H9 (cell line): Measurements from ENCODE around the gene KMT2B. TPM values are rescaled to one million over a fixed set of nuclear protein-coding genes. Genes with fewer than 3 reads are reported as not detected.

Experiments used
- DNase-seq: peaks from one replicate; pipeline ENCODE4 v3.0.0-alpha.2; 2017
- H2AFZ ChIP-seq: one replicate; pipeline ENCODE4 v1.6.1; 2013; ENCODE audit warnings: mild to moderate bottlenecking, low read length, control low read depth, moderate library complexity
- H2AK5ac ChIP-seq: 2 replicates; pipeline ENCODE4 v1.6.1; 2013; ENCODE audit warnings: low read length, control low read depth, mixed read lengths; ENCODE audit not compliant: insufficient read length
- H2BK120ac ChIP-seq: one replicate; pipeline ENCODE4 v1.6.1; 2013; ENCODE audit warnings: low read depth, mild to moderate bottlenecking, low read length, control low read depth, inconsistent platforms; ENCODE audit not compliant: poor library complexity, severe bottlenecking
- H2BK12ac ChIP-seq: 2 replicates; pipeline ENCODE4 v1.6.1; 2013; ENCODE audit warnings: low read length, control low read depth, mixed read lengths, low read depth; ENCODE audit not compliant: insufficient read length
- H2BK15ac ChIP-seq: 2 replicates; pipeline ENCODE4 v1.6.1; 2013; ENCODE audit warnings: low read depth, low read length, control low read depth
- H2BK20ac ChIP-seq: one replicate; pipeline ENCODE4 v1.6.1; 2013; ENCODE audit warnings: low read depth, mild to moderate bottlenecking, low read length, control low read depth, inconsistent platforms; ENCODE audit not compliant: poor library complexity, severe bottlenecking
- H2BK5ac ChIP-seq: 2 replicates; pipeline ENCODE4 v1.6.1; 2013; ENCODE audit warnings: low read length, control low read depth, mixed read lengths; ENCODE audit not compliant: insufficient read length
- H3K14ac ChIP-seq: 2 replicates; pipeline ENCODE4 v1.6.1; 2013; ENCODE audit warnings: low read length, control low read depth; ENCODE audit not compliant: insufficient read depth
- H3K18ac ChIP-seq: 2 replicates; pipeline ENCODE4 v1.6.1; 2013; ENCODE audit warnings: low read depth, mild to moderate bottlenecking, mixed read lengths, low read length, control low read depth; ENCODE audit not compliant: insufficient read length
- H3K23ac ChIP-seq: 2 replicates; pipeline ENCODE4 v1.6.1; 2013; ENCODE audit warnings: low read length, control low read depth, mixed read lengths, low read depth; ENCODE audit not compliant: insufficient read length
- H3K23me2 ChIP-seq: 2 replicates; pipeline ENCODE4 v1.6.1; 2013; ENCODE audit warnings: low read depth, mild to moderate bottlenecking, mixed read lengths, low read length, control low read depth; ENCODE audit not compliant: insufficient read length, poor library complexity, severe bottlenecking
- H3K27ac ChIP-seq: 2 replicates; pipeline ENCODE4 v1.5.1; 2013; ENCODE audit warnings: low read length, control low read depth, mixed read lengths, low read depth; ENCODE audit not compliant: insufficient read length
- H3K27me3 ChIP-seq: 2 replicates; pipeline ENCODE4 v1.6.1; 2013; ENCODE audit warnings: low read length, control low read depth, inconsistent platforms; ENCODE audit not compliant: insufficient read depth
- H3K4ac ChIP-seq: 2 replicates; pipeline ENCODE4 v1.6.1; 2013; ENCODE audit warnings: low read depth, mild to moderate bottlenecking, control low read depth, inconsistent platforms, low read length, moderate library complexity
- H3K4me1 ChIP-seq: 2 replicates; pipeline ENCODE4 v1.6.1; 2013; ENCODE audit warnings: low read length, control low read depth, inconsistent platforms; ENCODE audit not compliant: insufficient read depth
- H3K4me2 ChIP-seq: 2 replicates; pipeline ENCODE4 v1.6.1; 2013; ENCODE audit warnings: low read length, control low read depth, mixed read lengths; ENCODE audit not compliant: insufficient read length, insufficient read depth
- H3K56ac ChIP-seq: 2 replicates; pipeline ENCODE4 v1.6.1; 2013; ENCODE audit warnings: low read depth, mild to moderate bottlenecking, mixed read lengths, low read length, control low read depth; ENCODE audit not compliant: insufficient read length
- H3K79me1 ChIP-seq: 2 replicates; pipeline ENCODE4 v1.6.1; 2013; ENCODE audit warnings: low read depth, mild to moderate bottlenecking, moderate library complexity, low read length, control low read depth, inconsistent platforms; ENCODE audit not compliant: insufficient read depth, poor library complexity, severe bottlenecking
- H3K79me2 ChIP-seq: 2 replicates; pipeline ENCODE4 v1.6.1; 2013; ENCODE audit warnings: low read length, control low read depth, inconsistent platforms; ENCODE audit not compliant: insufficient read depth
- H3K9ac ChIP-seq: 2 replicates; pipeline ENCODE4 v1.6.1; 2013; ENCODE audit warnings: low read length, control low read depth, mixed read lengths; ENCODE audit not compliant: insufficient read length; ENCODE audit errors: extremely low read depth
- H3K9me3 ChIP-seq: one replicate; pipeline ENCODE4 v1.6.1; 2013; ENCODE audit warnings: low read depth, low read length, inconsistent platforms; ENCODE audit not compliant: control insufficient read depth
- H3T11ph ChIP-seq: one replicate; pipeline ENCODE4 v1.6.1; 2013; ENCODE audit warnings: mild to moderate bottlenecking, low read length, control low read depth, inconsistent platforms
- H4K20me1 ChIP-seq: one replicate; pipeline ENCODE4 v1.6.1; 2013; ENCODE audit not compliant: control insufficient read depth, insufficient read length, insufficient read depth
- H4K5ac ChIP-seq: 2 replicates; pipeline ENCODE4 v1.6.1; 2013; ENCODE audit warnings: low read depth, mild to moderate bottlenecking, mixed read lengths, low read length, control low read depth; ENCODE audit not compliant: insufficient read length
- H4K8ac ChIP-seq: replicated peaks from 2 replicates; pipeline ENCODE4 v1.6.1; 2013; ENCODE audit warnings: low read length, control low read depth, mixed read lengths, low read depth; ENCODE audit not compliant: insufficient read length
- H4K91ac ChIP-seq: 2 replicates; pipeline ENCODE4 v1.6.1; 2013; ENCODE audit warnings: low read depth, mild to moderate bottlenecking, moderate library complexity, mixed read lengths, low read length, control low read depth; ENCODE audit not compliant: insufficient read length
- H3K27ac Mint-ChIP-seq, 3 experiments: 2 replicates in 2 of 3; 3 replicates in 1 of 3; pipeline ENCODE4 v1.8.0; 2020 to 2021; ENCODE audit warnings: mixed read lengths in 3 of 3, mild to moderate bottlenecking in 1 of 3, moderate library complexity in 1 of 3
- H3K27me3 Mint-ChIP-seq: 2 replicates; pipeline ENCODE4 v1.8.0; 2021; ENCODE audit warnings: low read depth, mild to moderate bottlenecking, moderate library complexity, mixed read lengths
- H3K36me3 Mint-ChIP-seq, 3 experiments: 2 replicates in 2 of 3; 3 replicates in 1 of 3; pipeline ENCODE4 v1.8.0; 2020 to 2021; ENCODE audit warnings: low read depth in 3 of 3, mixed read lengths in 3 of 3; ENCODE audit not compliant: insufficient read depth in 1 of 3
- H3K4me1 Mint-ChIP-seq, 2 experiments: 2 replicates each; pipeline ENCODE4 v1.8.0; 2020; ENCODE audit warnings: mixed read lengths in 2 of 2
- H3K4me3 Mint-ChIP-seq, 2 experiments: 2 replicates in 1 of 2; 3 replicates in 1 of 2; pipeline ENCODE4 v1.8.0; 2020 to 2021; ENCODE audit warnings: mild to moderate bottlenecking in 2 of 2, mixed read lengths in 2 of 2, moderate library complexity in 1 of 2
- H3K9me3 Mint-ChIP-seq, 2 experiments: 2 replicates in 1 of 2; 3 replicates in 1 of 2; pipeline ENCODE4 v1.8.0; 2020; ENCODE audit warnings: mild to moderate bottlenecking in 2 of 2, mixed read lengths in 2 of 2, moderate library complexity in 1 of 2
- WGBS: extraction: QIAGEN DNeasy Blood & Tissue Kit; methylation state at CpG from one replicate; pipeline ENCODE4 v1.1.7; 2013; ENCODE audit warnings: missing lambda C conversion rate, low lambda C conversion rate, mixed read lengths; ENCODE audit not compliant: insufficient read length; ENCODE audit errors: extremely low coverage; 5-methylcytosine and 5-hydroxymethylcytosine counted together
- total RNA-seq: library from RNA; stranded (reverse); gene quantifications from 2 replicates; pipeline ENCODE4 v1.2.1, GENCODE V29; 2021
- TF ChIP-seq, protein P1 (sequence below): fragments of 200-600 bp; sonication (generic); conservative IDR thresholded peaks from 3 replicates; pipeline ENCODE4 v1.8.0; 2021; ENCODE audit warnings: antibody characterized with exemption, mild to moderate bottlenecking

KMT2B gene
- total RNA-seq, 1 experiment from 2014 or later = 47.7 TPM

DNA sequence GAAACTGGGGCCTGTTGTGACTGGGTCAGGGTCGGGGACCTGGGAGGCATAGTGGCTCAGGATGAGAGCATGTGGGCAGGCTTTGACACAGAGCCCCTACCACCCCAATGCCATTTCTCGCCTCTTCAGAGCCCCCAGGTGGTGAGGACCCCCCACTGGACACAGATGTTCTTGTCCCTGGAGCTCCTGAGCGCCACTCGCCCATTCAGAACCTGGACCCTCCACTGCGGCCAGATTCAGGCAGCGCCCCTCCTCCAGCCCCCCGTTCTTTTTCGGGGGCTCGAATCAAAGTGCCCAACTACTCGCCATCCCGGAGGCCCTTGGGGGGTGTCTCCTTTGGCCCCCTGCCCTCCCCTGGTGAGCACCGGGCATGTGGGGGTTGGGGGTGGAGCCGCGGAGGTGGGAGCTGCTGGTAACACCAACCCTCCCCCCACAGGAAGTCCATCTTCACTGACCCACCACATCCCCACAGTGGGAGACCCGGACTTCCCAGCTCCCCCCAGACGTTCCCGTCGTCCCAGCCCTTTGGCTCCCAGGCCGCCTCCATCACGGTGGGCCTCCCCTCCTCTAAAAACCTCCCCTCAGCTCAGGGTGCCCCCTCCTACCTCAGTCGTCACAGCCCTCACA, 14.1 kb downstream of the KMT2B start:
- Histone ChIP-seq H2BK5ac (no peak overlapping the region), H2AK5ac (no peak overlapping the region), H3K14ac (no peak overlapping the region), H3K18ac (no peak overlapping the region), H4K8ac (no peak overlapping the region), H2BK15ac (no peak overlapping the region), H3K9ac (no peak overlapping the region), H4K20me1 (no peaks in the 10 kb centered on the region), H2AFZ (no peak overlapping the region), H2BK20ac (no peak overlapping the region), H3K79me2 (no peaks in the 10 kb centered on the region), H2BK12ac (no peak overlapping the region), H3K56ac (no peak overlapping the region), H3K4me2 (no peak overlapping the region), H3K9me3 (no peaks in the 10 kb centered on the region), H4K5ac (no peak overlapping the region), H3K23ac (no peak overlapping the region), H3K23me2 (no peaks in the 10 kb centered on the region), H3T11ph (no peak overlapping the region), H4K91ac (no peak overlapping the region), H3K27ac (no peak overlapping the region), H3K4ac (no peak overlapping the region), H3K79me1 (no peaks in the 10 kb centered on the region), H3K27me3 (no peaks in the 10 kb centered on the region), H3K4me1 (no peaks in the 10 kb centered on the region), H2BK120ac (no peak overlapping the region)
- no peaks in the 10 kb centered on the region for H3K9me3 Mint-ChIP-seq
- TF ChIP-seq, protein P1, sequence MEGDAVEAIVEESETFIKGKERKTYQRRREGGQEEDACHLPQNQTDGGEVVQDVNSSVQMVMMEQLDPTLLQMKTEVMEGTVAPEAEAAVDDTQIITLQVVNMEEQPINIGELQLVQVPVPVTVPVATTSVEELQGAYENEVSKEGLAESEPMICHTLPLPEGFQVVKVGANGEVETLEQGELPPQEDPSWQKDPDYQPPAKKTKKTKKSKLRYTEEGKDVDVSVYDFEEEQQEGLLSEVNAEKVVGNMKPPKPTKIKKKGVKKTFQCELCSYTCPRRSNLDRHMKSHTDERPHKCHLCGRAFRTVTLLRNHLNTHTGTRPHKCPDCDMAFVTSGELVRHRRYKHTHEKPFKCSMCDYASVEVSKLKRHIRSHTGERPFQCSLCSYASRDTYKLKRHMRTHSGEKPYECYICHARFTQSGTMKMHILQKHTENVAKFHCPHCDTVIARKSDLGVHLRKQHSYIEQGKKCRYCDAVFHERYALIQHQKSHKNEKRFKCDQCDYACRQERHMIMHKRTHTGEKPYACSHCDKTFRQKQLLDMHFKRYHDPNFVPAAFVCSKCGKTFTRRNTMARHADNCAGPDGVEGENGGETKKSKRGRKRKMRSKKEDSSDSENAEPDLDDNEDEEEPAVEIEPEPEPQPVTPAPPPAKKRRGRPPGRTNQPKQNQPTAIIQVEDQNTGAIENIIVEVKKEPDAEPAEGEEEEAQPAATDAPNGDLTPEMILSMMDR = no peak
- whole genome bisulfite sequencing = no CpG with 5 or more reads among the region's 21 CpGs
- no peak for DNase-seq
- peaks cover 53 to 79% (median 78%) of the 10 kb centered on the region in 3 experiments for H3K36me3 Mint-ChIP-seq
- no peak overlapping the region; a peak in 1 of 7 replicates for H3K27ac Mint-ChIP-seq
- no peak overlapping the region for H3K4me3 Mint-ChIP-seq
- no peaks in the 10 kb centered on the region for H3K4me1 Mint-ChIP-seq
- H3K27me3 Mint-ChIP-seq = no peaks in the 10 kb centered on the region
